HG02973 (cell line): Measurements from ENCODE around the gene LYRM7.
"Not testable (repeated sequence)": the region's sequence is repeated elsewhere in the genome, so short reads cannot be mapped to it uniquely, and the experiment has no call there.

Source experiments
- ATAC-seq: cut with Tn5 transposase; IDR thresholded peaks from one replicate; pipeline ENCODE4 v1.9.1; 2021; ENCODE audit warnings: moderate library complexity; ENCODE audit not compliant: unreplicated experiment

The LYRM7 gene

DNA sequence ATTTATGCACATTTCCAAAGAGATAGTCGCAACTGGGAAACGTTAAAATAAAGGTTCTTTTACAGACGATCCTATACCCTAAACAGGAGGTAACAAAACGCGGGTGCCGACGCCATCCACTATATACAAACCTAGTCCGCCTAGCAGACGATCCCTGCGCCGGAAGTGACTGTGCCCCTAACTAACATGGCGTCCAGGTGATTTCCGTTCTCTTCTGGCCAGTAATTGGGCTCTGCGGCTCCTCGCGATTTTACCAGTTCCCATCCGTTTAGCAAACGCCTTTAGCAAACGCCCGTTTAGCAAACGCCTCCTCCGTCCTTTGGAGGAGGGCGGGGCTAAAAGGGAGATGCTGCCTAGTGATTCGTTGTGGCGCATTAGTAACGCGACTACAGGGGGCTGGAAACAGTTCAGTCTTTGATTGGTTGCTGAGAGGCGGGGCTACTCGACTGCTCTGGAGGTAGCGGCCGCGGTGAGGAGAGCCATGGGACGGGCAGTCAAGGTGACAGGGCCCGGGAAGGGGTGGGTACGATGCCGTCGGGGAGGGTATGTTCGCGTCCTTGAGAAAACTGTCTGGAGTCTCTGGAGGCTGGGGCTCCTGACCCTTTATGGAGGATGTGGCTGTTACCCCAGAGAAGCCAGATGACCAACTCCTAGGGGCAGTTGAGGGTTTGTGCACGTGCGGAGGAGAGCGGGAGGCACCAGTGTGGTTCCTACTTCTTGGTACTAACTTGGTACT lies at the start of gene LYRM7:
TSS of gene LYRM7 (plus strand) at position 405 of the 736 bp plus-strand sequence. CDS start at position 482, 77 bp downstream.
- ATAC-seq: peak; percentile 96

GRCh38 chr5:131127244-131127643 lies 43.5 kb upstream of the LYRM7 start:
- not testable (repeated sequence) for ATAC-seq

- no peak for ATAC-seq
These were observed 41.4 kb upstream of the LYRM7 start for GRCh38 chr5:131129306-131129705.

GRCh38 chr5:131133091-131133490 lies 37.7 kb upstream of the LYRM7 start:
- ATAC-seq: not testable (repeated sequence)

DNA sequence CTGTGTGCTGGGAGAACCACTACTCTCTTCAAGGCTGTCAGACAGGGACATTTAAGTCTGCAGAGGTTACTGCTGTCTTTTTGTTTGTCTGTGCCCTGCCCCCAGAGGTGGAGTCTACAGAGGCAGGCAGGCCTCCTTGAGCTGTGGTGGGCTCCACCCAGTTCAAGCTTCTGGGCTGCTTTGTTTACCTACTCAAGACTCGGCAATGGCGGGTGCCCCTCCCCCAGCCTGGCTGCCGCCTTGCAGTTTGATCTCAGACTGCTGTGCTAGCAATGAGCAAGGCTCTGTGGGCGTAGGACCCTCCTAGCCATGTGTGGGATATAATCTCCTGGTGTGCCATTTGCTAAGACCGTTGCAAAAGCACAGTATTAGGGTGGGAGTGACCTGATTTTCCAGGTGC lies 32.3 kb upstream of the LYRM7 start:
- ATAC-seq: not testable (repeated sequence)

GRCh38 chr5:131139321-131139720 lies 31.4 kb upstream of the LYRM7 start:
- no peak for ATAC-seq

- no peak for ATAC-seq
These were observed 27.6 kb upstream of the LYRM7 start for GRCh38 chr5:131142970-131143617.

DNA sequence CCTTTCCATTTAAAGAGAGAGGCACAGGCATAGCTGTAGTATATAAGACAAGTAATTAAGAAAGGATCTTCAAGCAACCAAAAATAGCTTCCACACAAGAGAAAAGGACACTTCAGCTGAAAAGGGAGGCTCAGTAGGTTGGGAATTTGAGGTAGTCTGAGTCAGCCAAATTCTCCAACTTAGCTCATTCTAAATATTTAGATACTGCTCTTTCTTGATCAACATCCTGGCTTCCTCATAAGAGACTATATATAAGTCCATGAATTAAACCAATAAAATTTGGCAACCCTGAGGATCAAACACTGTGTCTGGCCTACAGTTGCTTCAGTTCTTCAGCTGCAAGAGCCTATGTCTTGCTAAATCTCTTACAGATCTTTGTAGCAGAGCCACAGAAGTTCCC lies 23.5 kb upstream of the LYRM7 start:
- no peak for ATAC-seq

DNA sequence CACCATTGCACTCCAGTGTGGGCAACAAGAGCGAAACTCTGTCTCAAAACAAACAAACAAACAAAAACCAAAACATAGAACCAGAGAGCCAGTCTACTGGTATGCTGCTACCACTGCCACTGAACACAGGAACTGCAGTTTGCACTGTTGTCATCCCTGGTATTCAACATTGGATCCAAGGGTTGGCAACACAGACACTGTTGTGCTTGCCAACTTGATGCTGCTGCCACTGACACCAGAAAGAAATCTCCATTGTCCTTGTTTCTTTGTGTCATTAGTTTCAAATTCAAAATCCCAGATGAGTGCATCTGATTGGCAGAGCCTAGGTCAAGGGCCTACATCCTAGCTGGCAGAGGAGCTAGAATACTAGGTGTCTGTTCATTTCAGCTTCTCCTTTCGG lies 21.9 kb upstream of the LYRM7 start:
- ATAC-seq: no peak

DNA sequence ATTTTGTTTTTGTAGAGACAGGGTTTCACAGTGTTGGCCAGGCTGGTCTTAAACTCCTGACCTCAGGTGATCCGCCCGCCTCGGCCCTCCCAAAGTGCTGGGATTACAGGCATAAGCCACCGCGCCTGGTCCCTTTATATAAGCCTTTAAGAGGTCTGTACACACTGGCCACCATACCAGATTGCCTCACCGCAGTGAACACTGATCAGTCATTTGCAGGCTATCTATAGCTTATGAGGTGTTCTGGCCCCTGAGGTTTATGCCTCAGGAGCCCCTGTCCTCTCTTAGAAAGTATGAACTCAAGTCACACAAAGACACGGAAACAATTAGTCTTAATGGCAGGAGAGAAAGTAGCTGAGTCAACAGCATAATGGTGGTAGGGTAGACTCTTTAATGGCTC lies 20.3 kb upstream of the LYRM7 start:
- no peak for ATAC-seq

GRCh38 chr5:131151216-131151615 lies 19.5 kb upstream of the LYRM7 start:
- ATAC-seq: no peak

GRCh38 chr5:131156385-131156784 lies 14.4 kb upstream of the LYRM7 start:
- ATAC-seq: no peak

DNA sequence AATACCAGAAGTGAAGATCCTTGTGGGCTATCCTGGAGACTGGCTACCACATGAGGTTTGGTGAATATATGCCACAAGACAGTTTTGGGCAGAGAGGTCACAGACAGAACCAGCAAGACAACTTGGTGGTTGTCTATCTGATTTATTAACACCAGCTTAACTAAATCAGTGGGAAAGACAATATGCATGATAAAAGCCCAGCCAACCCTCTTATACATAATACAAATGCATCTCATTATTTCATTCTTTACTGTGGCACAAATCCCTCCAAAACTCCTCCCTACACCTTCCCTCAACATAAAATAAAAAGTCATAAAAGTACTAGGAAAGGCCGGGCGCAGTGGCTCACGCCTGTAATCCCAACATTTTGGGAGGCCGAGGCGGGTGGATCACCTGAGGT lies 13.8 kb upstream of the LYRM7 start:
- no peak for ATAC-seq

DNA sequence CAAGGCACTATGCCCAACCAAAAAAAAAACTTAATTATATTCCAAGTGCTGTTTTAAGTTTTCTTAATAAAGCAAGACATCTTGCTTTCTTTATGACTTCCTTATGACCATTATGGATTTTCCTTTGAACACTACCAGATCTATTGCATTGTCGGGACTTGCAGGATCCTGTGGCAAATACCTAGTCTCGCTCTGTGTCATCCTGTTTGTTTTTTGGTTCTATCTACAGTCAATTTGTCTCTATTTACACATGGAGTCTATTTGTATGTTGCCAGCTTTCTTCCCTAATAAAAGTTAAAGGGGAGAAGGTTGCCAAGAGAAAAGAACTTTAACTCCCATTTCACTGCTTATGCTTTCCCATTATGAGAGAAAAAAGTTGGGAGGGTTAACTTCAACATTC lies 10.6 kb upstream of the LYRM7 start:
- ATAC-seq: no peak

DNA sequence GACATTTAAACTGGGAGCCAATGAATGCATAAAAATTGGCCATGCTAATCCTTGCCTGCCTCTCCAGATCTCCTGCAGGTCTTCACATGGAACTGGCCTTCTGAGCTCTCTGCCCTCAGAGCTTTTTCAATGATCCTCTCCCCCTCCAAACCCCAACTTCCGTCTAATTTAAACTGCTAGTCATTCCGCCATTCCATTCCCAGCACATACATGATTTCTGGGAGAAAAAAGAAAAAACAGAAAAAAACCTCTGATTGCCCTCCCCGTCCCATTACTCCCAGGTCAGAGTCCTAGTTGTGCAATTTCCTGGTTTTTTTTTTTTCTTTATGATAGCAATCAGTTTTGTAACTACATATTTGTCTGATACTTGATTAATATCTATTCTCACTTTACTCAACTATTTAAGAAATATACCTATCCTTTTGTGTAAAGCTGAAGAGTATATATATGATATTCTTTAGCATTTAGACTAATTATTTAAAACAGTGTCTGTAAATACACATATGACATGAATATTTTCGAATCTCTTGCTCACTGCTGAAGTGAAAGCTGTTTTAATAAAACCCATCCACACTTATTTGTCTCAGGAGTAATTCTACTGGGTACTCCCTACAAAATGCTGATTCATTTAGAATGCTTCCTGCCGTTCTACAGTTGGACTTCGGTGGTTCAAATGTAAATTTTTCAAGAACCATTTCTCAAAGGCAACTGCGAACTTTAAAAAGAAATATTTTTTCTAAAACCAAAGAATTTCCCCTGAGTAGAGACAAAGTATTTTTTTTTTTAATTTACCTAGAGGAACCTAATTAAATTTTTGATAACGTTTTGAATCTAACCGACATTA lies 7.2 kb upstream of the LYRM7 start:
- ATAC-seq: no peak

GRCh38 chr5:131164191-131165118 lies 6.3 kb upstream of the LYRM7 start:
- ATAC-seq: peak; percentile 62

GRCh38 chr5:131165119-131165727 lies 5.5 kb upstream of the LYRM7 start, which contains the start of gene HINT1:
Gene HINT1 (minus strand): TSS chr5:131165256. CDS start chr5:131165205, 51 bp downstream.
- ATAC-seq: peak; percentile 81

DNA sequence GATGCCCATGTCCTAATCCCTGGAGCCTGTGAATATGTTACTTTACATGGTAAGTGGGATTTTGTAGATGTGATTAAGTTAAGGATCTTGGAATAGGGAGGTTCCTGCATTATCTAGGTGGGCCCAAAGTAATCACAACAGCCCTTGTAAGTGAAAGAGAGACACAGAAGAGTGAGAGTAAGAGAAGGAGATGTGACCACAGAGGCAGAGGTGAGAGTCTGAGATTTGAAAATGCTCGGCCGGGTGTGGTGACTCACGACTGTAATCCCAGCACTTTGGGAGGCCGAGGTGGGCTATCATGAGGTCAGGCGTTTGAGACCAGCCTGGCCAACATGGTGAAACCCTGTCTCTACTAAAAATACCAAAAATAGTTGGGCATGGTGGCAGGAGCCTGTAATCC lies 3.1 kb upstream of the LYRM7 start:
- ATAC-seq: no peak

DNA sequence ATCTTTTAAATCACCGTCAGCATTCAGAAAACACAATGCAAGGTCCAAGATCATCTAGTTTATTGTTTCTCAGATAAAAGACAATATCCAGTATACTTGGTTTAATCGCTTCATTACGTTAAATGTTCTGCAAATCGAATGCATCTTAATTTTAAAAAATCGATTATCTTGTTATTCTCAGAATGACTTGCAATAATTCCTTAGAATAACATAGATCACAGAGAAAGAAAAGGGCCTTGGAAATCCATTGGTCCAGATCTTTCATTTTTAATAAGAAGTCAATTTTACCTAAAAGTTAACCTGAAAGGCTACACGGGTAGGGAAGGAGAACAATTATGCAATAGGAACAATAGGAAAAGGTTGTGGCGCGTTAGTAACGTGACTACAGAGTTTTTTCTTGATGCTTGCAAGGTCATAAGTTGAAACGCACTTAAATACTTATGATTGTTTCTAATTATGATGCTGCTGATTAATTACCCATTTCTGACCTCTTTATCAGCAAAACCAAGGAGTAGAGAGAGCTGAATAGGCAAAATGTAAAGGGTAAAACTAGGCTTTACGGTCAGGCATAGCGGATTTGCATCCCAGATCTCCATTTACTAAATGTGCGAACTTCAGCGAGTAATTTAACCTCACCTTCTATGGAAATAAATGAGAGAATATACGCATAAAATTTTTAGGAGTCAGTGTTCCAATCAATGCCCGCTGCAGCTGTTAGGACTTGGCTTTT lies 769 bp upstream of the LYRM7 start:
- no peak for ATAC-seq
